NB4 (cell line): Measurements from ENCODE around the gene PTGER1.

Experiments used
- CTCF ChIP-seq: IDR thresholded peaks from one replicate; pipeline ENCODE4 v1.5.1; 2012; ENCODE audit warnings: low read depth, low read length
- MYC ChIP-seq: IDR thresholded peaks from 2 replicates; pipeline ENCODE4 v1.6.1; 2011; ENCODE audit warnings: low read depth, low read length
- POLR2A ChIP-seq: IDR thresholded peaks from 2 replicates; pipeline ENCODE4 v1.6.1; 2011; ENCODE audit warnings: mild to moderate bottlenecking; ENCODE audit not compliant: insufficient read length; ENCODE audit errors: extremely low read depth
- TF ChIP-seq, protein P1 (sequence below): IDR thresholded peaks from 2 replicates; pipeline ENCODE4 v1.6.1; 2011; ENCODE audit warnings: low read depth, low read length

DNA sequence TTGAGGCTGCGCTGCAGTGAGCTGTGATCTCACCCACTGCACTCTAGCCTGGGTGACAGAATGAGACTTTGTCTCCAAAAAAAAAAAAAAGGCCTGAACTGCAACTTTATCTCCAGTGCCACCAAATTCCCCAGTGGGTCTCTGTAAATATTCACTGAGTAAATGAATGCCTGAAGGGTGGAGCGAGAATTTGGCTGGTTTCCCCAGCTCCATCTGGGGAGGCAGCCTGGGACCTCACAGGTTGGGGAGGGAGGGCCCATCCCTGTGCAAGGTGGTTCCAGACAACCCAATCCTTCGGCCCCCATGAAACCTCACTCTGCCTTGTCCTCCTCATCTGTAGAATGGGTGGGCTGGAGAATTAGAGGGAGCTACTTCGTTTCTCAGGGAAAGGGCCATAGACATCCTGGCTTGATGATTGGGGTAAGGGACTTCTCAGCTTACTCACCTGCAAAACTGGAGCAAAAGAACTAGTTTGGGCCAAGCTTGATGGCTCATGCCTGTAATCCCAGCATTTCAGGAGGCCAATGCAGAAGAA, 46.2 kb downstream of the PTGER1 start:
- TF ChIP-seq MYC, result no peak
- no peak for TF ChIP-seq POLR2A
- TF ChIP-seq, protein P1, sequence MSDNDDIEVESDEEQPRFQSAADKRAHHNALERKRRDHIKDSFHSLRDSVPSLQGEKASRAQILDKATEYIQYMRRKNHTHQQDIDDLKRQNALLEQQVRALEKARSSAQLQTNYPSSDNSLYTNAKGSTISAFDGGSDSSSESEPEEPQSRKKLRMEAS, result no peak
- no peak for TF ChIP-seq CTCF
